ENCODE results near the gene TOMM22. TPM values are rescaled to one million over a fixed set of nuclear protein-coding genes. Genes with fewer than 3 reads are reported as not detected.

The TOMM22 gene
- total and polyA plus RNA-seq, 2 donors (not counting 3 experiments of a cell fraction or from before 2014, with no cell fraction given) = 62.3 to 98.8 TPM

DNA sequence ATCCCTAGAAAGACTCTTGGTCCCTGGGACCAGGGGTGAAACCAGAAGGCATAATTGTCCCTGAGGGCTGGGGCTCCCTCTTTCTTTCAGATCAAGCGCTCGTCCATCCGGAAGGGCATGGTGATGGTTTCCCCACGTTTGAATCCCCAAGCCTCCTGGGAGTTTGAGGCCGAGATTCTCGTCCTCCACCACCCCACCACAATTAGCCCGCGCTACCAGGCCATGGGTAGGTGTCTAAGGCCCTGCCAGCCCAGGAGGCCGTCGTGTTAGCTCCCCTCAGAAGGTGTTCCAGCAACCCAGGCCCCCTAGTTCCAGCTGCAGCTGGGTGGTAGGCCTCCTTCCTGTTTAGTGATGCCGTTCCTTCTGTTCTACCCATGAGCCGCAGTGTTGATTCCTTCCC lies 45.4 kb downstream of the TOMM22 start:
- H3K4me2 ChIP-seq (ENCODE audit: insufficient read depth, low read length) = no peak overlapping the region
- FAIRE-seq (no peak), DNase-seq (ENCODE audit: low read depth, low spot score) (no peak)
- H3K36me3 ChIP-seq (ENCODE audit: control insufficient read depth in 2 of 2, extremely low read depth in 1 of 2, insufficient read depth in 2 of 2, low read length in 2 of 2) = peaks cover 16 to 60% of the 10 kb centered on the region in 2 experiments
- H3K4me1 ChIP-seq (ENCODE audit: control insufficient read depth, extremely low read depth, insufficient read depth, low read length) = no peaks in the 10 kb centered on the region
- no peaks in the 10 kb centered on the region for H4K20me1 ChIP-seq (replicated peaks; ENCODE audit: control insufficient read depth, extremely low read depth, insufficient read depth, low read length)
- BruUV-seq (replicated peaks) = no TSS peak
- intact Hi-C loops (cut with micrococcal nuclease) (no loop called here), dilution Hi-C loops (cut with MboI; ENCODE audit: extremely low pct_ligation_motif_present, low sequenced_read_pairs) (no loop called here)
- no peaks in the 10 kb centered on the region for H3K9me1 ChIP-seq (replicated peaks; ENCODE audit: control insufficient read depth, extremely low read depth, insufficient read depth, low read length)
- H3K9ac ChIP-seq (replicated peaks; ENCODE audit: extremely low read depth, insufficient read depth, low read length) = no peak overlapping the region
- CTCF ChIA-PET = no interaction called here
- TF ChIP-seq JUN (IDR thresholded peaks at IDR 0.05; ENCODE audit: borderline replicate concordance, insufficient read depth, insufficient read length, low read depth) = no peak
- POLR2A ChIA-PET = interaction anchor here (0.6 kb wide), 1 partner anchor 64 kb away, joined by 5 read pairs; no protein-coding TSS in a partner anchor
- H3K4me3 ChIP-seq (replicated peaks in 1 of 3; ENCODE audit: insufficient read depth in 1 of 3, low read depth in 1 of 3, low read length in 3 of 3) = no peak overlapping the region
- H3K79me2 ChIP-seq (ENCODE audit: control insufficient read depth, insufficient read depth, low read length) = no peaks in the 10 kb centered on the region
- no peak overlapping the region for H2AFZ ChIP-seq (ENCODE audit: low read depth, low read length)
- H3K27ac ChIP-seq (ENCODE audit: insufficient read depth, low read depth, low read length) = no peak overlapping the region
- H3K9me3 ChIP-seq (replicated peaks; ENCODE audit: control insufficient read depth, insufficient read depth, low read length) = no peaks in the 10 kb centered on the region
- H3K27me3 ChIP-seq (ENCODE audit: control insufficient read depth in 2 of 2, insufficient read depth in 2 of 2, low read length in 2 of 2) = no peaks in the 10 kb centered on the region

DNA sequence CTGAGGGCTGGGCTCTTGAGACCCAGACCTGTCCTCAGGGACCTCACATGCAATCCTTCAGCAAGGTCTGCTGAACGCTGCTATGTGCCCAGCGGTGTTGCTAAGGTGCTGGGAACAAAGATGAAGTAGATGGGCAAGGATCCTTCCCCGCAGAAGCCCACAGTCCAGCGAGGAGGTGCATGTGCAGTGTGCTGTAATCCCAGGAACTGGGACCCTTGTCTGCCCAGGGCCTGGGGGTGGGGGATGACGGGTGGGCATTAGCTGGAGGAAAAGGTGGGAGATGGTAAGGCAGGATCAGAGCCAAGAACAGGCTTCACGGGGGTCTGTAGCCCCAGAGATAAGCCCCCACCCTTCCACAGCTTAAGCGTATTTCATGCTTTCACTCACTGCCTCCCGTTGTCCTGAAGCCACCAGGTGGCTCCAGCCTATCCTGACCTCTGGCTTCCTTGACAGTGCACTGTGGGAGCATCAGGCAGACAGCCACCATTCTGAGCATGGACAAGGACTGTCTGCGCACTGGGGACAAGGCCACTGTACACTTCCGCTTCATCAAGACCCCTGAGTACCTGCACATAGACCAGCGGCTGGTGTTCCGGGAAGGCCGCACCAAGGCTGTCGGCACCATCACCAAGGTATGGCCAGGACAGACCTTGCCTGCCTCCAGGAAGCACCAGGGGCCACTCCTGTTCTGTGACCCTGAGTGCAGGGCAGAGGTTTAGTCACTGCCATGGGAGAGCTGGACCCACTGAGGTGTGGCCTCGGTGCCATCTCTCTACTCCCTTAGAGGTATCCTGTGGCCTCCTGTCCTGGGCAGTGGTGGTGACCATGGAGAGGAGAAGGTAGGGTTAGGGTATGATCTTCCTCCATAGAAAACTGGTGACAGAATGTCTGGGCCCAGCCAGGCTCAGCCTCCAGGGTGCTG lies 46.0 kb downstream of the TOMM22 start:
- Histone ChIP-seq H2AFZ (ENCODE audit: low read depth, low read length) (no peak overlapping the region), H3K27ac (ENCODE audit: insufficient read depth, low read depth, low read length) (no peak overlapping the region), H3K4me1 (ENCODE audit: control insufficient read depth, extremely low read depth, insufficient read depth, low read length) (no peaks in the 10 kb centered on the region), H3K4me2 (ENCODE audit: insufficient read depth, low read length) (no peak overlapping the region), H3K4me3 (replicated peaks in 1 of 3; ENCODE audit: insufficient read depth in 1 of 3, low read depth in 1 of 3, low read length in 3 of 3) (no peak overlapping the region), H3K9me1 (replicated peaks; ENCODE audit: control insufficient read depth, extremely low read depth, insufficient read depth, low read length) (no peaks in the 10 kb centered on the region), H3K36me3 (ENCODE audit: control insufficient read depth in 2 of 2, extremely low read depth in 1 of 2, insufficient read depth in 2 of 2, low read length in 2 of 2) (peaks cover 16 to 61% of the 10 kb centered on the region in 2 experiments), H3K9ac (replicated peaks; ENCODE audit: extremely low read depth, insufficient read depth, low read length) (no peak overlapping the region), H3K79me2 (ENCODE audit: control insufficient read depth, insufficient read depth, low read length) (no peaks in the 10 kb centered on the region), H3K27me3 (ENCODE audit: control insufficient read depth in 2 of 2, insufficient read depth in 2 of 2, low read length in 2 of 2) (no peaks in the 10 kb centered on the region), H4K20me1 (replicated peaks; ENCODE audit: control insufficient read depth, extremely low read depth, insufficient read depth, low read length) (no peaks in the 10 kb centered on the region), H3K9me3 (replicated peaks; ENCODE audit: control insufficient read depth, insufficient read depth, low read length) (no peaks in the 10 kb centered on the region)
- TF ChIP-seq POLR2A (IDR thresholded peaks at IDR 0.05; ENCODE audit: low read depth, low read length) (no peak), FOS (IDR thresholded peaks at IDR 0.05; ENCODE audit: borderline replicate concordance, insufficient read depth, low read length) (no peak), POLR2AphosphoS5 (IDR thresholded peaks at IDR 0.05; ENCODE audit: insufficient read depth, low read depth, low read length) (no peak), GATA2 (IDR thresholded peaks at IDR 0.05; ENCODE audit: insufficient read depth, insufficient read length, low read depth, low read length) (no peak), EZH2 (IDR thresholded peaks at IDR 0.05; ENCODE audit: borderline replicate concordance, low read depth, low read length, severe bottlenecking) (no peak), MYC (IDR thresholded peaks at IDR 0.05; ENCODE audit: low read depth, low read length) (no peak), JUN (IDR thresholded peaks at IDR 0.05; ENCODE audit: borderline replicate concordance, insufficient read depth, insufficient read length, low read depth) (no peak)
- TF ChIP-seq, protein P1, sequence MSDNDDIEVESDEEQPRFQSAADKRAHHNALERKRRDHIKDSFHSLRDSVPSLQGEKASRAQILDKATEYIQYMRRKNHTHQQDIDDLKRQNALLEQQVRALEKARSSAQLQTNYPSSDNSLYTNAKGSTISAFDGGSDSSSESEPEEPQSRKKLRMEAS (IDR thresholded peaks at IDR 0.05; ENCODE audit: insufficient read depth, insufficient read length) = no peak
- TF ChIP-seq, protein P2, sequence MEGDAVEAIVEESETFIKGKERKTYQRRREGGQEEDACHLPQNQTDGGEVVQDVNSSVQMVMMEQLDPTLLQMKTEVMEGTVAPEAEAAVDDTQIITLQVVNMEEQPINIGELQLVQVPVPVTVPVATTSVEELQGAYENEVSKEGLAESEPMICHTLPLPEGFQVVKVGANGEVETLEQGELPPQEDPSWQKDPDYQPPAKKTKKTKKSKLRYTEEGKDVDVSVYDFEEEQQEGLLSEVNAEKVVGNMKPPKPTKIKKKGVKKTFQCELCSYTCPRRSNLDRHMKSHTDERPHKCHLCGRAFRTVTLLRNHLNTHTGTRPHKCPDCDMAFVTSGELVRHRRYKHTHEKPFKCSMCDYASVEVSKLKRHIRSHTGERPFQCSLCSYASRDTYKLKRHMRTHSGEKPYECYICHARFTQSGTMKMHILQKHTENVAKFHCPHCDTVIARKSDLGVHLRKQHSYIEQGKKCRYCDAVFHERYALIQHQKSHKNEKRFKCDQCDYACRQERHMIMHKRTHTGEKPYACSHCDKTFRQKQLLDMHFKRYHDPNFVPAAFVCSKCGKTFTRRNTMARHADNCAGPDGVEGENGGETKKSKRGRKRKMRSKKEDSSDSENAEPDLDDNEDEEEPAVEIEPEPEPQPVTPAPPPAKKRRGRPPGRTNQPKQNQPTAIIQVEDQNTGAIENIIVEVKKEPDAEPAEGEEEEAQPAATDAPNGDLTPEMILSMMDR (IDR thresholded peaks at IDR 0.05; ENCODE audit: extremely low read depth in 1 of 2, insufficient read depth in 1 of 2, low read depth in 1 of 2, low read length in 2 of 2) = no peak
- FAIRE-seq (no peak), DNase-seq (ENCODE audit: low read depth, low spot score) (no peak)
- dilution Hi-C loops (cut with MboI; ENCODE audit: extremely low pct_ligation_motif_present, low sequenced_read_pairs) (no loop called here), intact Hi-C loops (cut with micrococcal nuclease) (no loop called here)
- ChIA-PET POLR2A (interaction anchor here (0.6 kb wide), 1 partner anchor 63 kb away, joined by 5 read pairs; no protein-coding TSS in a partner anchor), CTCF (interaction anchor here (1.3 kb wide), 1 partner anchor 9 kb away, joined by 4 read pairs; no protein-coding TSS in a partner anchor)
- no TSS peak for BruUV-seq (replicated peaks)

Measured in endothelial cell of umbilical vein (primary cell).